Subcutaneous adipose tissue (tissue), 4 donors: Measurements from ENCODE around the gene AMN. TPM values are rescaled to one million over a fixed set of nuclear protein-coding genes. Genes with fewer than 3 reads are reported as not detected.

Source experiments
- CTCF ChIP-seq: fragments of 450-650 bp; IDR thresholded peaks from one replicate; pipeline ENCODE4 v1.5.1; 2016; ENCODE audit warnings: low read depth, mild to moderate bottlenecking, control low read depth, antibody characterized with exemption, moderate library complexity
- total RNA-seq, 4 donors: library from RNA; depleted of rRNA; stranded (reverse); fragments of >200 nt; gene quantifications; one replicate each; pipeline ENCODE4 v1.1.0, GENCODE V29; 2016

The AMN gene
- total RNA-seq, 4 donors from 2014 or later: 0.66 to 1.9 TPM; not detected in 2

GRCh38 chr14:102944448-102945330 is 22.2 kb downstream of the AMN start:
- TF ChIP-seq CTCF: no peak

- no peak for TF ChIP-seq CTCF
These were observed 23.1 kb downstream of the AMN start for GRCh38 chr14:102945346-102946130.

- TF ChIP-seq CTCF: no peak
These were observed 25.0 kb downstream of the AMN start for GRCh38 chr14:102947321-102948103.

- no peak for TF ChIP-seq CTCF
These were observed 26.2 kb downstream of the AMN start for GRCh38 chr14:102948698-102949061.

GRCh38 chr14:102949062-102949800 is 26.8 kb downstream of the AMN start:
- TF ChIP-seq CTCF: no peak

GRCh38 chr14:102949801-102950451 is 27.5 kb downstream of the AMN start:
- no peak for TF ChIP-seq CTCF
